ENCODE results near the gene LTBP1. TPM values are rescaled to one million over a fixed set of nuclear protein-coding genes. Genes with fewer than 3 reads are reported as not detected.
A peak's percentile ranks its signal among the peaks of the same experiment; 100 is the strongest.

LTBP1 gene
- total RNA-seq, 1 donor from 2014 or later, result 36.1 TPM

- DNase-seq (ENCODE audit: low read depth in 2 of 2), result no peak
These were observed 309.5 kb downstream of the LTBP1 start for GRCh38 chr2:33256162-33256755.

DNA sequence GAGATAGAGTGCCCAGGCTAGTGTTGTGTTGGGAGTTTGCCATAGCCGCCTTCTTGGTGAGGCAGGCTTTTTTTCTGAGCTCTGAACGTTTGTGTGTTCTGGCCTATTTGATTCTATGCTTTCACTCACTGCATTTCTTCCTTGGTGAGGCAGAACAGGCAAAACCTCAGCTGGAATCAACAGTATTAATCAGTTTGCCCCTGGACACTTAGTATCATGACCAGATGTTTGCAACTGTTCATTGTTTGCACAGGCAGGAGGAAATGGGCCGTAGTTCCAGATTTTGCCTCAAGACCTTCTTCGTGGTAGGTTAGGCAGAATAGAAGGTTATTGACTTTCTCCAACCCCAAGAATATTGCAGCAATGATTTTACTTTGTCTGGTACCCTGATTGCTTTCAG, 311.6 kb downstream of the LTBP1 start:
- DNase-seq (ENCODE audit: low read depth in 2 of 2), result no peak

DNA sequence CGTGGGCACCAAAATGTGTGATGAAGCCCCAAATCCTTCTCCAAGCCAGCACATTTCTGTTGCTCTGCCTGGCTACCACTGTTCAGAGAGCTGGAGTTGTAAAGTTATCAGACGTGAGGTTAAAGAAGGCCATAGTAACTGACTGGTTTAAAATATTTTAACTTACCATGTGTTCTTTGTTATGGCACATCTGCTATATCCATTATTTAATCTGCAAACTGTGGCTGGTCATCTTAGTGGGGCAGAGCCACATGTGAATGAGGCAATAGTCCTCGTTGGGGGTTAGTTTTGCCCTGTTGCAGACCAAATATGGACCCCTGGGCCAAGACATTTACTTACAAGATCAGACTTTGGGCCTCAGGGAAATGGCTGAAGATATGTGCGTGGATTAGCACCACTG, 315.3 kb downstream of the LTBP1 start:
- no peak for DNase-seq (ENCODE audit: low read depth in 2 of 2)

DNA sequence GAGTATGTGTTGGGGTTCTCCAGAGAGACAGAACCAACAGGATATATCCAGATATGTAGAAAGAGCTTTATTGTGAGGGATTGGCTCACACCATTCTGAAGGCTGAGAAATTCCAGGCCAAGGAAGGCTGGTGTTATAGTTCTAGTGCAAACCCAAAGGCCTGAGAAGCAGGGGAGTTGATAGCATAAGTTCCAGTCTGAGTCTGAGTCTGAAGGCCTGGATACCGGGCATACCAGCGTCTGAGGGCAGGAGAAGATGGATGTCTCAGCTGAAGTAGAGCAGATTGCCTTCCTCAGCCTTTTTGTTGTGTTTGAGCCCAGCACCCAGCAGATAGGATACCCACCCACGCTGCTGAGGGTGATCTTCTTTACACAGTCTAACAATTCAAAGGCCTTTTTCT, 318.0 kb downstream of the LTBP1 start:
- DNase-seq (ENCODE audit: low read depth in 2 of 2), result no peak

DNA sequence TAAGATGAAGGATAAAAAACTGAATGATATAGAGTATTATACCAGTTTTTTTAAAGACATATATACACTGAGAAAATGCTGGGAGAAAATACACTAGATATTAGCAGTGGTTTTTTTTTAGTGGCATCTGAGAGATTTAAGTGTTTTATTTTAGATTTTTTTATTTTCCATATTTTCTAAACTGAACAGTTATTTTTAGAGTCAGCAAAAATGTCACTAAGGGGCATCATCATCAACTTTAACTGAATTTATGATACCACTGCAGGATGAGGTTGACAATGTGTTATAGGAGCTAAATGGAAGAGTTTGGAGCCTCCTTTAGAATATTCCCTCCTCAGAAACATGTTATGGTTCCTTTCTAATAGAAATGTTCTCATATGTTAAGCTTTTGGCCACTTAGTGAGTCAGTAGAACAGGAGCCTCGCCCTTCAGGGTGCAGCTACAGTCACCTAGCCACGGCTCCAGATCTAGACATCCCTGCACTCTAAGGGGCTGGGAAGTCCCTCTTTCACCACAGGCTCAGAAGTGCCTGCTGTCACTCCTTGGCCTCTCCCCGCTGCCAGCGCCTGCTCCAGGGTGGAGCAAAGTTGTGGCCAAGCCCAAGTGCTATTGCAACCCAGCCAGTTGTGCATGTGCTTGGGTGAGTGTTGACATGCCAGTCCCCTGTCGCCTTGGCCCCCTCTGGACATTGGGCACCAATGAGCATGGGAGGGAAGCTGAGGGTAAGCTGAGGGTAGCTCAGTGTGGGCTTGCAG, 319.0 kb downstream of the LTBP1 start:
- no peak for DNase-seq (ENCODE audit: low read depth in 2 of 2)

DNA sequence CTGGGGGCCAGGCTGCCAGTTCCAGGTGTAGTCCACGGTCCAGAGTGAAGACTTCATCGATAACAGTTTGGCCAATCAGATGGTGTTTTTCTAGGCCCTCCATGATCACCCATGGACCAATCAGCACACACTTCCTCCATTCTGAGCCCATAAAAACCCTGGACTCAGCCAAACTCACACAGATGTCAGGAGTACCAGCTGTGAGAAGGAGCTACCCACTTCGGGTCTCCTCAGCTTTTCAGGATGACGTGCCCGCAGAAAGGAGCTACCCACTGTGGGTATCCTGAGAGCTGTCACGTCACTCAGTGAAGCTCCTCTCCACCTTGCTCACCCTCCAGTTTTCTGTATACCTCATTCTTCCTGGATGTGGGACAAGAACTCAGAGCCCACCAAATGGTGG, 319.7 kb downstream of the LTBP1 start:
- no peak for DNase-seq (ENCODE audit: low read depth in 2 of 2)

DNA sequence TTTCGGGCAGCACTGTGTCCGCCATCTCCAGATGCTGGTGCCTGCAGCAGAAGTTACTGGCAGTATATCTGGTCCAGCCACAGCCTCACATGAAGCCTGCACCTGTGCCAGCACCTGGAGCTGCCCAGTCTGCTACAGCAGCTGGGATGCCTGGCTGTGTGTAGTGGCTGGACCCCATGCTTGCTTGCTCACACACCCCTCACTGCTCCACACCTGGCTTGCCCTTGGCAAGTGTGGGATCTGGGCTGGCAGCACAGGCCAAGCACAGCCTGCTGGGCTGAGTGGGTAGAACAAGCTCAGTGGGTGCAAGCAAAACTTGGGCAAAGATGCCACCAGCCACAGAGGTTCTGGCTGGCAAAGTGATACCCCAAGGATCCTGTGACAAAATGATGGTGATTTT, 320.3 kb downstream of the LTBP1 start:
- DNase-seq (ENCODE audit: low read depth in 2 of 2), result no peak

- peak; percentile 48 to 63 for DNase-seq (ENCODE audit: low read depth in 2 of 2)
These were observed 321.0 kb downstream of the LTBP1 start for GRCh38 chr2:33267756-33268155.

DNA sequence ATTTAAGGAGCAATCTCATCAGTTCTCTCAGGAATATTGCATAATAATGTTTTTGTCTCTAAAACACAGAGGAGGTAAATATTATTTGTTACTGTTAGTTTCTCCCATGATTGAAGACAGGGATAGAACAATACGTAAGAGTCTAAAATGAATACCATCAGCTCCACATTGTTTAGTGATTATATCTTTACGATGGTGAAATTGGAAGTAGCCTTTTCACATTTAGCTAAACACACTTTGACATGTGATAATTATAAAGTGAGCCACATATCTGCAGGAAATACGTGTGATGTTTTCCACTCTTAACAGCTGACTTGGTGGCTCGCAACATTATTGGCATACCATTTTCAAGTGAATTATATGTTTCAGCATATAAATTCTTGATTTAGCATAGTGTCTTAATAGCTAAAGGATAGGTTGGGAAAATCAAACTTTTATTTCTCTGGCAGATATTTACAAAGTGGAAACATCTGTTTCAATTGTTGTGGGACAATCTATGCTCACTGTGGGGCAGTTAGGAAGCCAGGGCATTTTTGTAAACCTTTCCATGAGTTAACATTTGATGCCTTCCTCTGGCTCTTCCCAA, 321.6 kb downstream of the LTBP1 start:
- peak; percentile 48 to 85 for DNase-seq (ENCODE audit: low read depth in 2 of 2)

GRCh38 chr2:33272001-33272400, 325.2 kb downstream of the LTBP1 start:
- no peak for DNase-seq (ENCODE audit: low read depth in 2 of 2)

- no peak for DNase-seq (ENCODE audit: low read depth in 2 of 2)
These were observed 326.7 kb downstream of the LTBP1 start for GRCh38 chr2:33273479-33273878.

- no peak for DNase-seq (ENCODE audit: low read depth in 2 of 2)
These were observed 327.8 kb downstream of the LTBP1 start for GRCh38 chr2:33274524-33274923.

GRCh38 chr2:33275689-33276444, 329.1 kb downstream of the LTBP1 start:
- DNase-seq (ENCODE audit: low read depth in 2 of 2), result peak; percentile 94 to 100

DNA sequence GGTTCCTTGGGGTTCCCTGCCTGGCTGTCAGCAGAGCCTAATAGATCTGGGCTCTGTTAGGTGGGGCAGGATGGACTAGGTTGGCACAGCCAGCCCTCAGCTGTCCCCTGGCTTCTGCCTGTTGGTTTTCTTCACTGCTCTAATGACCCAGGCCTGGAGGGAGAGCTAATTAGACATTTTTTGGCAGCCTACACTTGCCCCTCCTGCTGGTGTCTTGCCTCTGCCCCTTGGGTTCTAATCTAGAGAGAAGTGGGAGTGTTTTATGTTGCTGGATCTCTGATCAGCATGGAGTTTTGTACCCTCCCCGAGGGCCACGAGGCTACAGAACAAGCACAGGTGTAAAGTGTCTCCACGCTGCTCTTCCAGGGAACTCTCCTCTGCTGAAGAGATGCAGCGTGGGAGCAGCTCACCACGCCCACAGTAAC, 330.3 kb downstream of the LTBP1 start:
- DNase-seq (ENCODE audit: low read depth in 2 of 2), result no peak

DNA sequence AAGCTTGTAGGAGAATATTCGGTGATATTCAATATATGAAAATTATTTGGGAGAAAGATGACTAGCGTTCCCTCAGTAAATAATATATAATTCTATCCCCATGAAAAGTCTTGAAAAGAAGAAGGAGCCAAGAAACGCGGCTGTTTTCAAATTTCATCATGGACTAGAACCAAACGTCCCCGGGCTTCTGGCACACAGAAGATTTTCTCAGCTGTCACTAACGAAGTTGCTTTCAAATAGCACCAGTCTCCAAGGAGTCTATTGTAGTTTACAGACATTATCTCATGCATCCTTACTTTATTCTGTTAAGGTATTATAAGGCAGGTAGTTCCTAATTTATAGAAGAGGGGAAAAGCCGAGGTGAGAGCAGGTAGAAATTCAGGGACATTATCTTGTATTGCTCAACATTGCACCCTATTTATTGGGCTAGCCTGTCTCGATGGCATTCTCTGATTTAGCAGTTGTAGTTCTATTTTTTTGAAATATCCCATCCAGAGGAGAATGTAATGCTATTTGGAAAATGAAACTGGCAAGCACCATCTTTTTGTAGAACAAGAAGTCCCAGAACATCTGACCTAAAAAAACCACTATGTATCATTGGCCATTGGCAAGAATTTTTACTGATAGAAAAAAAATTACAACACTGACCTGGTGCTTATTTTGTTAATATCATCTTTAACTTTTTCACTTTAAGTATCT, 331.6 kb downstream of the LTBP1 start:
- DNase-seq (ENCODE audit: low read depth in 2 of 2), result no peak

DNA sequence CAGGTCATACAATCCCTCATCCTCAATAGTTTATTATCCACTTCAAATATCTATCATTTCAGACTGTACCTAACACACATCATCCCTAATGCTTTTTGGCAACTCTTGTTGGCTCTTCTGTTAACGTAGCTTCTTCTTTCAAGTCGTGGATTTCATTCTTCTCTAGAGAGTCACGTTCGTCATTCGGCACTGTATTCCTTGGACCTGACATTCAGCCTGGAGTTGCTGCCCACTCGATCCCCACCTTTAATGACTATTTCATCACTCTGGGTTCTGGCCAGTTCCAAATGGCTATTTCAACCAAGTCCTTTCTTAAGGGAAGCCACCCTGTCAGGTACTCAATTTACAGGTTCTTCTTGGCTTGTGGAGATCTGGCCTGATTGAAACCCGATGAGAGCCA, 337.5 kb downstream of the LTBP1 start:
- DNase-seq (ENCODE audit: low read depth in 2 of 2), result no peak

GRCh38 chr2:33287507-33288005, 340.8 kb downstream of the LTBP1 start:
- DNase-seq (ENCODE audit: low read depth in 2 of 2), result no peak

GRCh38 chr2:33288011-33288410, 341.3 kb downstream of the LTBP1 start:
- DNase-seq (ENCODE audit: low read depth in 2 of 2), result no peak

GRCh38 chr2:33289961-33290360, 343.2 kb downstream of the LTBP1 start:
- peak in 1 of 2 donors; percentile 61 for DNase-seq (ENCODE audit: low read depth in 2 of 2)

GRCh38 chr2:33291278-33292013, 344.7 kb downstream of the LTBP1 start:
- peak; percentile 57 to 98 for DNase-seq (ENCODE audit: low read depth in 2 of 2)

GRCh38 chr2:33292063-33292462, 345.3 kb downstream of the LTBP1 start:
- DNase-seq (ENCODE audit: low read depth in 2 of 2), result no peak

Data from lung microvascular endothelial cell (primary cell).